Measurements from ENCODE around the gene WBP2.
A peak's percentile ranks its signal among the peaks of the same experiment; 100 is the strongest.
"Not testable (repeated sequence)": the region's sequence is repeated elsewhere in the genome, so short reads cannot be mapped to it uniquely, and the experiment has no call there.

WBP2 gene

DNA sequence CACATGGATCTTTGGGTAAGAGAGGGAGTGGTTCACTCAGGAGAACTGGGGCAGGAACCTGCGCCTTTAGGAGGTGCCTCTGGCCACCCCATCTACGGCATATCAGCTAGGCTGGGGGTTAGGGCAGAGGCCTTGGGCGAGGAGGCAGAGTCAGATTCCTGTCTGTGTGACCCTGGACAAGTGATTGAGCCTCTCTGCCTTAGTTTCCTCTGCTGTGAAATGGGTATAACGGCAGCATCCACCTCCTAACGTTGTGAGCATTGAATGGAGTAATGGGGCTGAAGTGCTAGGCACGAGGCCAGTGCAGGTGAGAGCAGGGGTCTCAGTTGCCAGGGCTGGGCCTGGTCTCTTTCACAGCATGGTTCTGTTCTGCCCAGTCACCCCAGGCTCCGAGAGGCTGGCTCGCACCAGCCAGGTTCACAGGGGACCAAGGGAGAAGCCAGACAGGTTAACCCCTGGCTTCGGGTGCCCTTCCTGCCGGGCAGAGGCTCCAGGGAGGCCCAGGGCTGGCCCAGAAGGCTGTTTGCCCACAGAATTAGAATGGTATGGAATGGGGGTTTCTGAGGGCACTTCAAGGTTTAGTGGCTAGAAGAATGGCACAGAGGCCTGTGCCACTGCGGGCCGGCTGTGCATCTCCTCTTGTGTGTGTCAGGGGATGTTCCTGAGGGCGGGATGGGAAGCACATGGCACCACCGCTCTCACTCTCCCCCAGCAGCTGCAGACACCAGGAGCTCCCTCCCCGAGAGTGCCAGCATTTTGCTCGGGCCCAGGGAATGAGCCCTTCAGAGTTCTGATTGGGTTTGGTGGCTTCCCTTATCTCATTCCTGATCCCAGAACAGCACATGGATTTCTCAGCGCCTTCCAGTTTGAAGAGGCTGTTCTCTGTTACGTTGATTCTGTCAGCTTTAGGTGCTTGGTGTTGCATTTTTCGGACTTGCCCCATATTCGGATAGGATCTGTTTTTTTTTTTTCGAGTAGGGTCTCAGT is 34.7 kb downstream of the WBP2 start:
- DNase-seq (ENCODE audit: low read depth) = no peak
- no peak overlapping the region for H3K4me3 ChIP-seq (ENCODE audit: low read depth, low read length)

GRCh38 chr17:75819678-75820077 is 35.5 kb downstream of the WBP2 start:
- DNase-seq (ENCODE audit: low read depth) = no peak

GRCh38 chr17:75819116-75819515 is 36.0 kb downstream of the WBP2 start:
- no peak for DNase-seq (ENCODE audit: low read depth)
- no peak overlapping the region for H3K4me3 ChIP-seq (ENCODE audit: low read depth, low read length)

More at GRCh38 chr17:75819678-75820077, 35.5 kb downstream of the WBP2 start:
- H3K4me3 ChIP-seq (ENCODE audit: low read depth, low read length) = no peak overlapping the region

GRCh38 chr17:75818326-75818885 is 36.7 kb downstream of the WBP2 start:
- no peak overlapping the region for H3K4me3 ChIP-seq (ENCODE audit: low read depth, low read length)

DNA sequence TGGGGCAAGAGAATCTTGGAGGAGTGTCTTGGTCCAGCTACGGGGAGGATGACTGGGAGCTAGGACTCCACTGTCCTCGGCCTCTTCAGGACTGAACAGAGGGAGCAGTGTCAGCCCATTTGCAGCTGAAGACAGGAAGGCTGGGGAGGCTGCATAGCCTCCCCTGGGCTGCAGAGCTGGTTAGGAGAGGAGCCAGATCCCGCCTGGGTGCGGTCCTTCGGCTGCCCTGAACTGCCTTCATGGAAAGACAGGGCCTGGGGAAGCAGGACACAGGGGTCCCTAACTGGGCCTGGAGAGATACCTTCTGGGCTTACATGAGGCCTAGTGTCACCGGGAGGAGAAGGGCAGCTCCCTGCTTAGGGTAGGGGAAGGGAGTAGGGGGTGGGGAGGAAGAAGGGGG is 37.6 kb downstream of the WBP2 start:
- H3K4me3 ChIP-seq (ENCODE audit: low read depth, low read length) = no peak overlapping the region

More at GRCh38 chr17:75818326-75818885, 36.7 kb downstream of the WBP2 start:
- no peak for DNase-seq (ENCODE audit: low read depth)

GRCh38 chr17:75816693-75817092 is 38.4 kb downstream of the WBP2 start:
- DNase-seq (ENCODE audit: low read depth) = no peak
- no peak overlapping the region for H3K4me3 ChIP-seq (ENCODE audit: low read depth, low read length)

More for the DNA sequence above, 37.6 kb downstream of the WBP2 start:
- no peak for DNase-seq (ENCODE audit: low read depth)

- DNase-seq (ENCODE audit: low read depth) = no peak
- H3K4me3 ChIP-seq (ENCODE audit: low read depth, low read length) = no peak overlapping the region
Observed at GRCh38 chr17:75815399-75815798, 39.7 kb downstream of the WBP2 start.

DNA sequence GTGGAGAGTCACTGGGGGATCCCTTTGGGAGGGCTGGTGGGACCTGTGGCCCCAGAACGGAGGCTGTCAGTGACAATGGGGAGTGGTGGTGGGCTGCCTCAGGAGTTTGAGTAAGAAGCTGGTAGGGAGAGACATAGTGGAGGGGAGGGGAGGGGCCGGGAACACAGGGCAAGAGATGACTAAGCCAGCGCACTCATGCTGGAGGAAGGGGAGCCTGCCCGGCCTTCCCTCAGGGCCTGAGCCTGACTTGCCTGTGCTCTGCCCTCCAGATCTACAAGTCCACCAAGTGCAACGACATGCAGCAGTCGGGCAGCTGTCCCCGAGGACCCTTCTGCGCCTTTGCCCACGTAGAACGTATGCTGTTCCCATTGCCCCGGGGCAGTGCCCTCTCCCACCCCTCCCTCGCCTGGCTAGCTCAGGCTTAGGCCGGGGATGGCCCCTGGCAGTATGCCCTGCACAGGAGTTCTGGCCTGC is 40.2 kb downstream of the WBP2 start:
- H3K4me3 ChIP-seq (ENCODE audit: low read depth, low read length) = no peak overlapping the region
- peak; percentile 51 for DNase-seq (ENCODE audit: low read depth)

GRCh38 chr17:75814021-75814395 is 41.1 kb downstream of the WBP2 start:
- H3K4me3 ChIP-seq (ENCODE audit: low read depth, low read length) = no peak overlapping the region

GRCh38 chr17:75813081-75814020 is 41.8 kb downstream of the WBP2 start:
- H3K4me3 ChIP-seq (ENCODE audit: low read depth, low read length) = no peak overlapping the region
- DNase-seq (ENCODE audit: low read depth) = no peak

More at GRCh38 chr17:75814021-75814395, 41.1 kb downstream of the WBP2 start:
- no peak for DNase-seq (ENCODE audit: low read depth)

- H3K4me3 ChIP-seq (ENCODE audit: low read depth, low read length) = no peak overlapping the region
- DNase-seq (ENCODE audit: low read depth) = no peak
Observed at GRCh38 chr17:75812096-75813013, 42.8 kb downstream of the WBP2 start.

GRCh38 chr17:75811174-75811573 is 44.0 kb downstream of the WBP2 start:
- no peak for DNase-seq (ENCODE audit: low read depth)

DNA sequence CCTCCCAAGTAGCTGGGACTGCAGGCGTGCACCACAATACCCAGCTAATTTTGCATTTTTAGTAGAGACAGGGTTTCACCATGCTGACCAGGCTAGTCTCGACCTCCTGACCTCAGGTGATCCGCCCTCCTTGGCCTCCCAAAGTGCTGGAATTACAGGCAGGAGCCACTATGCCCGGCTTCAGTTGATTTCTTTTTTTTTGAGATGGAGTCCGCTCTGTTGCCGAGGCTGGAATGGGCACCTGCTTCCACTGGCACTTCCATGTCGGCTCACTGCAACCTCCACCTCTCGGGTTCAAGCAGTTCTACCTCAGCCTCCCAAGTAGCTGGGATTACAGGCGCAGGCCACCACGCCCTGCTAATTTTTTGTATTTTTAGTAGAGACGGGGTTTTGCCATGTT is 44.4 kb downstream of the WBP2 start:
- not testable (repeated sequence) for DNase-seq (ENCODE audit: low read depth); H3K4me3 ChIP-seq (ENCODE audit: low read depth, low read length)

More at GRCh38 chr17:75811174-75811573, 44.0 kb downstream of the WBP2 start:
- H3K4me3 ChIP-seq (ENCODE audit: low read depth, low read length) = no peak overlapping the region

GRCh38 chr17:75810216-75810615 is 44.9 kb downstream of the WBP2 start:
- DNase-seq (ENCODE audit: low read depth) = no peak
- no peak overlapping the region for H3K4me3 ChIP-seq (ENCODE audit: low read depth, low read length)

DNA sequence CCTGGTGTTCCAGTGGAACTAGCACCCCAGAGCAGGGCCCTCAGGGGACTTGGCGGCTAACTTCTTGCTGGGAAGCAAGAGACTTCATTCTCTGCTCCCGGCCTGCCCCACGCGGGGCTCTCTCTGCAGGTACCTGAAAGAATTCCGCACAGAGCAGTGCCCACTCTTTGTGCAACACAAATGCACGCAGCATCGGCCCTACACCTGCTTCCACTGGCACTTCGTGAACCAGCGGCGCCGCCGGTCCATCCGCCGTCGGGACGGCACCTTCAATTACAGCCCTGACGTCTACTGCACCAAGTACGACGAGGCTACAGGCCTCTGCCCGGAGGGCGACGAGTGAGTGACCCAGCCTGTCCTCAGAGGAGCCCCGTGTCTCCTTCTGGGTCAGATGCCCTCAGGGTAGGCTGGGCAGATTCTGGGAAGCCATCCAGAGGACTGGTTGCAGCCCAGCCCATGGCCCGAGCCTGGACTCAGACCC is 45.5 kb downstream of the WBP2 start:
- no peak for DNase-seq (ENCODE audit: low read depth)

GRCh38 chr17:75808905-75809621 is 46.1 kb downstream of the WBP2 start:
- peak; percentile 56 for DNase-seq (ENCODE audit: low read depth)
- H3K4me3 ChIP-seq (ENCODE audit: low read depth, low read length) = no peak overlapping the region

More for the DNA sequence above, 45.5 kb downstream of the WBP2 start:
- H3K4me3 ChIP-seq (ENCODE audit: low read depth, low read length) = no peak overlapping the region

- no peak overlapping the region for H3K4me3 ChIP-seq (ENCODE audit: low read depth, low read length)
- no peak for DNase-seq (ENCODE audit: low read depth)
Observed at GRCh38 chr17:75808549-75808904, 46.6 kb downstream of the WBP2 start.

GRCh38 chr17:75807861-75808260 is 47.3 kb downstream of the WBP2 start:
- H3K4me3 ChIP-seq (ENCODE audit: low read depth, low read length) = no peak overlapping the region
- no peak for DNase-seq (ENCODE audit: low read depth)

Data from skeletal muscle cell (primary cell).